ENCODE results near the gene PRPF8. TPM values are rescaled to one million over a fixed set of nuclear protein-coding genes. Genes with fewer than 3 reads are reported as not detected.

PRPF8 gene
- total and polyA plus RNA-seq, 2 of the 13 experiments (the other 11 are each of a cell fraction or from before 2014, with no cell fraction given) = 112 to 179 TPM

GRCh38 chr17:1639549-1640180 is 45.0 kb downstream of the PRPF8 start:
- Histone ChIP-seq H3K9me3 (ENCODE audit: low read length) (no peaks in the 10 kb centered on the region), H3K9ac (ENCODE audit: insufficient read depth, low read depth, low read length) (no peak overlapping the region), H3K27me3 (ENCODE audit: control insufficient read depth in 1 of 2, insufficient read depth in 2 of 2, low read length in 2 of 2) (peaks cover 5 to 48% of the 10 kb centered on the region in 2 experiments; a peak in 4 of 5 replicates), H3K4me1 (ENCODE audit: insufficient read depth, low read length) (peaks cover 48% of the 10 kb centered on the region), H3K4me3 (replicated peaks in 1 of 3; ENCODE audit: insufficient read depth in 1 of 3, low read depth in 2 of 3, low read length in 3 of 3) (no peak overlapping the region), H3K36me3 (replicated peaks in 1 of 2; ENCODE audit: control insufficient read depth in 1 of 2, insufficient read depth in 2 of 2, low read length in 2 of 2) (no peaks in the 10 kb centered on the region), H3K27ac (ENCODE audit: extremely low read length, insufficient read depth, low read length) (no peak overlapping the region), H2AFZ (ENCODE audit: low read length) (no peak overlapping the region), H3K4me2 (ENCODE audit: low read depth, low read length) (no peak overlapping the region), H3K79me2 (ENCODE audit: insufficient read depth, low read length) (no peaks in the 10 kb centered on the region), H4K20me1 (ENCODE audit: insufficient read depth, low read length) (no peaks in the 10 kb centered on the region)
- intact Hi-C loops (cut with micrococcal nuclease; ENCODE audit: unreplicated experiment) (no loop called here), in situ Hi-C loops (cut with HindIII; ENCODE audit: extremely low pct_ligation_motif_present, low pct_unique_long_range_greater_than_20kb) (no loop called here)
- DNase-seq (ENCODE audit: low spot score) (no peak), ATAC-seq (0 out of 3 replicates have a peak, but pooled peaks have one; percentile 2), FAIRE-seq (no peak)
- WGBS (ENCODE audit: low lambda C conversion rate) = 25% methylated on average over 8 of the region's 11 CpGs
- no TSS peak for BruUV-seq (replicated peaks)
- TF ChIP-seq ZNF296 (CRISPR knock-in tag; conservative IDR thresholded peaks at IDR 0.05) = no peak
- TF ChIP-seq, protein P1, sequence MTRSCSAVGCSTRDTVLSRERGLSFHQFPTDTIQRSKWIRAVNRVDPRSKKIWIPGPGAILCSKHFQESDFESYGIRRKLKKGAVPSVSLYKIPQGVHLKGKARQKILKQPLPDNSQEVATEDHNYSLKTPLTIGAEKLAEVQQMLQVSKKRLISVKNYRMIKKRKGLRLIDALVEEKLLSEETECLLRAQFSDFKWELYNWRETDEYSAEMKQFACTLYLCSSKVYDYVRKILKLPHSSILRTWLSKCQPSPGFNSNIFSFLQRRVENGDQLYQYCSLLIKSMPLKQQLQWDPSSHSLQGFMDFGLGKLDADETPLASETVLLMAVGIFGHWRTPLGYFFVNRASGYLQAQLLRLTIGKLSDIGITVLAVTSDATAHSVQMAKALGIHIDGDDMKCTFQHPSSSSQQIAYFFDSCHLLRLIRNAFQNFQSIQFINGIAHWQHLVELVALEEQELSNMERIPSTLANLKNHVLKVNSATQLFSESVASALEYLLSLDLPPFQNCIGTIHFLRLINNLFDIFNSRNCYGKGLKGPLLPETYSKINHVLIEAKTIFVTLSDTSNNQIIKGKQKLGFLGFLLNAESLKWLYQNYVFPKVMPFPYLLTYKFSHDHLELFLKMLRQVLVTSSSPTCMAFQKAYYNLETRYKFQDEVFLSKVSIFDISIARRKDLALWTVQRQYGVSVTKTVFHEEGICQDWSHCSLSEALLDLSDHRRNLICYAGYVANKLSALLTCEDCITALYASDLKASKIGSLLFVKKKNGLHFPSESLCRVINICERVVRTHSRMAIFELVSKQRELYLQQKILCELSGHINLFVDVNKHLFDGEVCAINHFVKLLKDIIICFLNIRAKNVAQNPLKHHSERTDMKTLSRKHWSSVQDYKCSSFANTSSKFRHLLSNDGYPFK (CRISPR knock-in tag; IDR thresholded peaks at IDR 0.05; ENCODE audit: borderline replicate concordance) = 0 out of 2 replicates have a peak, but pooled peaks have one; percentile 24
- ChIA-PET POLR2A (interaction anchor here (0.9 to 1.6 kb wide), 4 partner anchors 9 to 77 kb away, joined by 3 to 6 read pairs (median 6); partner anchors contain the start of gene RILP), CTCF (ENCODE audit: low intra/inter-chr PET ratio, low total read pairs) (no interaction called here)

DNA sequence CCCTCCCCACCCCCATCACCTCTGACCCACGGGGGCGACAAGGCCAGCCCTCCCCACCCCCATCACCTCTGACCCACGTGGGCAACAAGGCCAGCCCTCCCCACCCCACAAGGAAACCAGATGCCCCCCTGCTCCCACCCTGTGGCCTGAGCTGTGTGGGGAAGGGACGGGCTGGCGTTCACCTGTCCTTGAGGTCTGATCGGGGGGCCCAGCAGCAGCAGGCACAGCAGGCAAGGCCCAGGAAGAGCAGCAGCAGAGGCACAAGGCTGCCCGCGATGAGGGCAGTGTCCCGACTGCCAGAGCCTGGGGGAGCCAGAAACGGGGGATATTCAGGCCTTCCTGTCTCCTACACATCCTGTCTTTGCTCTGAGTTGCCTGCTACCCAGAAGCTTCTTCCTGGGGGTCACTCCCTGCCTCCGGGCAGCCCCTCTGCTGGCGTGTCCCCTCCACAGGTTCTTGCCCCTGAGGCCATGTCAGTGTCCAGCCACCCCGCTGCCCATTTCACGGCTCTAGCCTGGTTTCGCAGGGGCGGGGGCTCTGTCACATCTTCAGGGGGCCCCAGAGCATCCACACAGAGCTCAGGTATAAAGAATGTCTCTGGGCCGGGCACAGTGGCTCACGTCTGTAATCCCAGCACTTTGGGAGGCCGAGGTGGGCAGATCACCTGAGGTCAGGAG is 45.9 kb downstream of the PRPF8 start:
- intact Hi-C loops (cut with micrococcal nuclease; ENCODE audit: unreplicated experiment) (no loop called here), in situ Hi-C loops (cut with HindIII; ENCODE audit: extremely low pct_ligation_motif_present, low pct_unique_long_range_greater_than_20kb) (no loop called here)
- Histone ChIP-seq H3K4me1 (ENCODE audit: insufficient read depth, low read length) (peaks cover 39% of the 10 kb centered on the region), H3K9me3 (ENCODE audit: low read length) (no peaks in the 10 kb centered on the region), H3K27me3 (ENCODE audit: control insufficient read depth in 1 of 2, insufficient read depth in 2 of 2, low read length in 2 of 2) (peaks cover 5 to 44% of the 10 kb centered on the region in 2 experiments; a peak in 4 of 5 replicates), H3K9ac (ENCODE audit: insufficient read depth, low read depth, low read length) (no peak overlapping the region), H2AFZ (ENCODE audit: low read length) (no peak overlapping the region), H3K4me2 (ENCODE audit: low read depth, low read length) (no peak overlapping the region), H4K20me1 (ENCODE audit: insufficient read depth, low read length) (no peaks in the 10 kb centered on the region), H3K27ac (ENCODE audit: extremely low read length, insufficient read depth, low read length) (no peak overlapping the region), H3K79me2 (ENCODE audit: insufficient read depth, low read length) (no peaks in the 10 kb centered on the region), H3K4me3 (replicated peaks in 1 of 3; ENCODE audit: insufficient read depth in 1 of 3, low read depth in 2 of 3, low read length in 3 of 3) (no peak overlapping the region), H3K36me3 (replicated peaks in 1 of 2; ENCODE audit: control insufficient read depth in 1 of 2, insufficient read depth in 2 of 2, low read length in 2 of 2) (no peaks in the 10 kb centered on the region)
- DNase-seq (ENCODE audit: low spot score) (no peak), FAIRE-seq (no peak), ATAC-seq (0 out of 3 replicates have a peak, but pooled peaks have one; percentile 5)
- TF ChIP-seq, protein P2, sequence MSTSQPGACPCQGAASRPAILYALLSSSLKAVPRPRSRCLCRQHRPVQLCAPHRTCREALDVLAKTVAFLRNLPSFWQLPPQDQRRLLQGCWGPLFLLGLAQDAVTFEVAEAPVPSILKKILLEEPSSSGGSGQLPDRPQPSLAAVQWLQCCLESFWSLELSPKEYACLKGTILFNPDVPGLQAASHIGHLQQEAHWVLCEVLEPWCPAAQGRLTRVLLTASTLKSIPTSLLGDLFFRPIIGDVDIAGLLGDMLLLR (CRISPR knock-in tag; IDR thresholded peaks at IDR 0.05) = no peak
- TF ChIP-seq ZFP36 (IDR thresholded peaks at IDR 0.05; ENCODE audit: borderline replicate concordance, low read depth, low read length, partially characterized antibody) = no peak
- TF ChIP-seq, protein P3, sequence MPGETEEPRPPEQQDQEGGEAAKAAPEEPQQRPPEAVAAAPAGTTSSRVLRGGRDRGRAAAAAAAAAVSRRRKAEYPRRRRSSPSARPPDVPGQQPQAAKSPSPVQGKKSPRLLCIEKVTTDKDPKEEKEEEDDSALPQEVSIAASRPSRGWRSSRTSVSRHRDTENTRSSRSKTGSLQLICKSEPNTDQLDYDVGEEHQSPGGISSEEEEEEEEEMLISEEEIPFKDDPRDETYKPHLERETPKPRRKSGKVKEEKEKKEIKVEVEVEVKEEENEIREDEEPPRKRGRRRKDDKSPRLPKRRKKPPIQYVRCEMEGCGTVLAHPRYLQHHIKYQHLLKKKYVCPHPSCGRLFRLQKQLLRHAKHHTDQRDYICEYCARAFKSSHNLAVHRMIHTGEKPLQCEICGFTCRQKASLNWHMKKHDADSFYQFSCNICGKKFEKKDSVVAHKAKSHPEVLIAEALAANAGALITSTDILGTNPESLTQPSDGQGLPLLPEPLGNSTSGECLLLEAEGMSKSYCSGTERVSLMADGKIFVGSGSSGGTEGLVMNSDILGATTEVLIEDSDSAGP (CRISPR knock-in tag; IDR thresholded peaks at IDR 0.05; ENCODE audit: borderline replicate concordance) = peak; percentile 22; the same call in 1 of the 2 replicates
- WGBS (ENCODE audit: low lambda C conversion rate) = 22% methylated on average over 6 of the region's 19 CpGs
- no TSS peak for BruUV-seq (replicated peaks)
- ChIA-PET POLR2A (interaction anchor here (0.9 to 1.1 kb wide), 3 partner anchors 10 to 124 kb away, joined by 3 to 5 read pairs (median 3); no protein-coding TSS in a partner anchor), CTCF (ENCODE audit: low intra/inter-chr PET ratio, low total read pairs) (no interaction called here)
